ENCODE results near the gene RHBDL1. TPM values are rescaled to one million over a fixed set of nuclear protein-coding genes. Genes with fewer than 3 reads are reported as not detected.

RHBDL1 gene
- total and polyA plus RNA-seq, 2 experiments from 2014 or later: 0.90 to 2.1 TPM

- H2AFZ ChIP-seq: peak overlapping the region; percentile 72
- WGBS, 2 experiments (ENCODE audit: low coverage in 1 of 2, low lambda C conversion rate in 2 of 2, missing lambda C conversion rate in 2 of 2): 10 to 18% methylated on average over 15 to 16 of the region's 16 CpGs
- peak; percentile 38 for DNase-seq
- no peaks in the 10 kb centered on the region for H3K27me3 ChIP-seq (replicated peaks; ENCODE audit: insufficient read depth)
- H3K9ac ChIP-seq: peak overlapping the region; percentile 75
- TF ChIP-seq EZH2phosphoT487 (IDR thresholded peaks at IDR 0.05; ENCODE audit: insufficient read depth, low read depth) (no peak), EZH2 (IDR thresholded peaks at IDR 0.05; ENCODE audit: insufficient read depth, poor library complexity, severe bottlenecking) (no peak)
- H3K79me2 ChIP-seq (ENCODE audit: insufficient read depth): no peaks in the 10 kb centered on the region; the same call in 1 of the 2 replicates
- in situ Hi-C loops (cut with MboI): no loop called here
- peak overlapping the region; percentile 75 for H3K4me3 ChIP-seq
- no peaks in the 10 kb centered on the region for H3K9me3 ChIP-seq (ENCODE audit: low read depth)
- no peaks in the 10 kb centered on the region for H3K36me3 ChIP-seq (ENCODE audit: low read depth)
- peak overlapping the region; percentile 58 for H3K27ac ChIP-seq
- H3K9me2 ChIP-seq (ENCODE audit: insufficient read depth): no peaks in the 10 kb centered on the region
- peaks cover 4% of the 10 kb centered on the region; the same call in 1 of the 2 replicates for H3K4me1 ChIP-seq (ENCODE audit: insufficient read depth)
- H3F3A ChIP-seq (ENCODE audit: insufficient read depth): no peaks in the 10 kb centered on the region
- no peaks in the 10 kb centered on the region for H4K20me1 ChIP-seq (ENCODE audit: insufficient read depth)
- H3K4me2 ChIP-seq (ENCODE audit: unreplicated experiment): peak overlapping the region; percentile 76
Measured at GRCh38 chr16:719815-720446, 44.5 kb downstream of the RHBDL1 start.

GRCh38 chr16:720447-720989 is 45.0 kb downstream of the RHBDL1 start:
- Histone ChIP-seq H3K79me2 (ENCODE audit: insufficient read depth) (no peaks in the 10 kb centered on the region; the same call in 1 of the 2 replicates), H3K9me2 (ENCODE audit: insufficient read depth) (no peaks in the 10 kb centered on the region), H4K20me1 (ENCODE audit: insufficient read depth) (no peaks in the 10 kb centered on the region), H3K9ac (peak overlapping the region; percentile 75), H3K9me3 (ENCODE audit: low read depth) (no peaks in the 10 kb centered on the region), H3K4me3 (peak overlapping the region; percentile 75), H3K4me2 (ENCODE audit: unreplicated experiment) (peak overlapping the region; percentile 76), H3K4me1 (ENCODE audit: insufficient read depth) (peaks cover 4% of the 10 kb centered on the region; the same call in 1 of the 2 replicates), H3F3A (ENCODE audit: insufficient read depth) (no peaks in the 10 kb centered on the region), H3K27me3 (replicated peaks; ENCODE audit: insufficient read depth) (no peaks in the 10 kb centered on the region), H2AFZ (peak overlapping the region; percentile 72), H3K36me3 (ENCODE audit: low read depth) (no peaks in the 10 kb centered on the region), H3K27ac (peak overlapping the region; percentile 58)
- TF ChIP-seq EZH2 (IDR thresholded peaks at IDR 0.05; ENCODE audit: insufficient read depth, poor library complexity, severe bottlenecking): no peak
- no peak for TF ChIP-seq EZH2phosphoT487 (IDR thresholded peaks at IDR 0.05; ENCODE audit: insufficient read depth, low read depth)
- in situ Hi-C loops (cut with MboI): no loop called here
- 0 to 1% methylated on average over 32 to 38 of the region's 38 CpGs for WGBS, 2 experiments (ENCODE audit: low coverage in 1 of 2, low lambda C conversion rate in 2 of 2, missing lambda C conversion rate in 2 of 2)
- DNase-seq: peak; percentile 74

GRCh38 chr16:720990-721764 is 45.7 kb downstream of the RHBDL1 start, which contains the start of gene ANTKMT:
Gene ANTKMT, plus strand, starts transcription at chr16:721146. Its CDS starts 129 bp downstream, at chr16:721275.
- peak within 1 kb of the TSS; percentile 75 for H3K4me3 ChIP-seq
- 7 to 11% methylated on average over 68 to 85 of the region's 106 CpGs for whole genome bisulfite sequencing, 2 experiments (ENCODE audit: low coverage in 1 of 2, low lambda C conversion rate in 2 of 2, missing lambda C conversion rate in 2 of 2)
- H3K9me2 ChIP-seq (ENCODE audit: insufficient read depth): no peaks in the 10 kb centered on the region
- peak; percentile 86 for DNase-seq
- peak within 1 kb of the TSS; percentile 76 for H3K4me2 ChIP-seq (ENCODE audit: unreplicated experiment)
- in situ Hi-C loops (cut with MboI): no loop called here
- no peaks in the 10 kb centered on the region for H3F3A ChIP-seq (ENCODE audit: insufficient read depth)
- H3K79me2 ChIP-seq (ENCODE audit: insufficient read depth): no peaks in the 10 kb centered on the region; the same call in 1 of the 2 replicates
- H3K9ac ChIP-seq: peak within 1 kb of the TSS; percentile 75
- peaks cover 4% of the 10 kb centered on the region; the same call in 1 of the 2 replicates for H3K4me1 ChIP-seq (ENCODE audit: insufficient read depth)
- H3K27ac ChIP-seq: peak within 1 kb of the TSS; percentile 58
- H3K27me3 ChIP-seq (replicated peaks; ENCODE audit: insufficient read depth): no peaks in the 10 kb centered on the region
- TF ChIP-seq EZH2 (IDR thresholded peaks at IDR 0.05; ENCODE audit: insufficient read depth, poor library complexity, severe bottlenecking) (no peak), EZH2phosphoT487 (IDR thresholded peaks at IDR 0.05; ENCODE audit: insufficient read depth, low read depth) (no peak)
- H3K9me3 ChIP-seq (ENCODE audit: low read depth): no peaks in the 10 kb centered on the region
- peak within 1 kb of the TSS; percentile 72 for H2AFZ ChIP-seq
- no peaks in the 10 kb centered on the region for H3K36me3 ChIP-seq (ENCODE audit: low read depth)
- no peaks in the 10 kb centered on the region for H4K20me1 ChIP-seq (ENCODE audit: insufficient read depth)

- no peaks in the 10 kb centered on the region for H3K9me3 ChIP-seq (ENCODE audit: low read depth)
- H2AFZ ChIP-seq: no peak overlapping the region
- H3K27ac ChIP-seq: no peak overlapping the region
- H3K4me1 ChIP-seq (ENCODE audit: insufficient read depth): peaks cover 4% of the 10 kb centered on the region; the same call in 1 of the 2 replicates
- no peaks in the 10 kb centered on the region for H3K9me2 ChIP-seq (ENCODE audit: insufficient read depth)
- no peaks in the 10 kb centered on the region for H3K27me3 ChIP-seq (replicated peaks; ENCODE audit: insufficient read depth)
- in situ Hi-C loops (cut with MboI): no loop called here
- H3K36me3 ChIP-seq (ENCODE audit: low read depth): no peaks in the 10 kb centered on the region
- WGBS, 2 experiments (ENCODE audit: low coverage in 1 of 2, low lambda C conversion rate in 2 of 2, missing lambda C conversion rate in 2 of 2): 89 to 90% methylated on average over 40 to 51 of the region's 51 CpGs
- no peaks in the 10 kb centered on the region; the same call in 1 of the 2 replicates for H3K79me2 ChIP-seq (ENCODE audit: insufficient read depth)
- H3K4me3 ChIP-seq: peak overlapping the region; percentile 75
- no peak overlapping the region for H3K9ac ChIP-seq
- no peaks in the 10 kb centered on the region for H3F3A ChIP-seq (ENCODE audit: insufficient read depth)
- no peaks in the 10 kb centered on the region for H4K20me1 ChIP-seq (ENCODE audit: insufficient read depth)
- TF ChIP-seq EZH2 (IDR thresholded peaks at IDR 0.05; ENCODE audit: insufficient read depth, poor library complexity, severe bottlenecking): no peak
- TF ChIP-seq EZH2phosphoT487 (IDR thresholded peaks at IDR 0.05; ENCODE audit: insufficient read depth, low read depth): no peak
- H3K4me2 ChIP-seq (ENCODE audit: unreplicated experiment): peak overlapping the region; percentile 76
- no peak for DNase-seq
Measured at GRCh38 chr16:721765-722540, 46.5 kb downstream of the RHBDL1 start.
